Measurements from ENCODE around the gene PDE10A. TPM values are rescaled to one million over a fixed set of nuclear protein-coding genes. Genes with fewer than 3 reads are reported as not detected.
A peak's percentile ranks its signal among the peaks of the same experiment; 100 is the strongest.

Gene PDE10A
- total and polyA plus RNA-seq, 2 of the 13 experiments (the other 11 are each of a cell fraction or from before 2014, with no cell fraction given) = not detected

GRCh38 chr6:165447141-165447540 is 215.9 kb downstream of the PDE10A start:
- 0 out of 3 replicates have a peak, but pooled peaks have one; percentile 26 for ATAC-seq
- ChIA-PET CTCF (ENCODE audit: low intra/inter-chr PET ratio, low total read pairs) (no interaction called here), POLR2A (no interaction called here)
- no peak overlapping the region for H3K4me2 ChIP-seq (ENCODE audit: low read depth, low read length)
- DNase-seq (ENCODE audit: low spot score) = no peak
- BruUV-seq (replicated peaks) = no TSS peak
- no peak overlapping the region for H3K4me3 ChIP-seq (replicated peaks in 1 of 3; ENCODE audit: insufficient read depth in 1 of 3, low read depth in 2 of 3, low read length in 3 of 3)
- H3K4me1 ChIP-seq (ENCODE audit: insufficient read depth, low read length) = no peaks in the 10 kb centered on the region
- in situ Hi-C loops (cut with HindIII; ENCODE audit: extremely low pct_ligation_motif_present, low pct_unique_long_range_greater_than_20kb) (no loop called here), intact Hi-C loops (cut with micrococcal nuclease; ENCODE audit: unreplicated experiment) (no loop called here)
- H3K9me3 ChIP-seq (ENCODE audit: low read length) = peaks cover 12% of the 10 kb centered on the region
- no peak for FAIRE-seq
- peaks cover 0 to 2% of the 10 kb centered on the region in 2 experiments; a peak in 1 of 5 replicates for H3K27me3 ChIP-seq (ENCODE audit: control insufficient read depth in 1 of 2, insufficient read depth in 2 of 2, low read length in 2 of 2)
- no peaks in the 10 kb centered on the region for H4K20me1 ChIP-seq (ENCODE audit: insufficient read depth, low read length)
- H3K36me3 ChIP-seq (replicated peaks in 1 of 2; ENCODE audit: control insufficient read depth in 1 of 2, insufficient read depth in 2 of 2, low read length in 2 of 2) = no peaks in the 10 kb centered on the region
- H3K9ac ChIP-seq (ENCODE audit: insufficient read depth, low read depth, low read length) = no peak overlapping the region
- TF ChIP-seq ZNF7 (CRISPR knock-in tag; IDR thresholded peaks at IDR 0.05) (no peak), FOXA3 (CRISPR knock-in tag; IDR thresholded peaks at IDR 0.05) (no peak), STAT5B (CRISPR knock-in tag; IDR thresholded peaks at IDR 0.05) (no peak), MZF1 (CRISPR knock-in tag; IDR thresholded peaks at IDR 0.05; ENCODE audit: borderline replicate concordance) (no peak), MYPOP (CRISPR knock-in tag; IDR thresholded peaks at IDR 0.05) (no peak), HBP1 (CRISPR knock-in tag; IDR thresholded peaks at IDR 0.05; ENCODE audit: low read depth) (no peak), MTA3 (CRISPR knock-in tag; IDR thresholded peaks at IDR 0.05) (no peak), CBFB (CRISPR knock-in tag; IDR thresholded peaks at IDR 0.05) (no peak), KLF9 (CRISPR knock-in tag; IDR thresholded peaks at IDR 0.05; ENCODE audit: low read depth) (no peak), SOX6 (IDR thresholded peaks at IDR 0.05) (no peak), SOX6 (CRISPR knock-in tag; IDR thresholded peaks at IDR 0.05) (no peak), ZFP36L1 (CRISPR knock-in tag; IDR thresholded peaks at IDR 0.05) (no peak), DNMT3B (CRISPR knock-in tag; conservative IDR thresholded peaks at IDR 0.05) (no peak), ZMAT3 (CRISPR knock-in tag; conservative IDR thresholded peaks at IDR 0.05) (no peak), SNAI1 (CRISPR knock-in tag; IDR thresholded peaks at IDR 0.05; ENCODE audit: borderline replicate concordance) (no peak), NFE2L1 (CRISPR knock-in tag; IDR thresholded peaks at IDR 0.05; ENCODE audit: borderline replicate concordance) (no peak), ZNF296 (CRISPR knock-in tag; conservative IDR thresholded peaks at IDR 0.05) (no peak)
- no peak overlapping the region for H3K27ac ChIP-seq (ENCODE audit: extremely low read length, insufficient read depth, low read length)
- H3K79me2 ChIP-seq (ENCODE audit: insufficient read depth, low read length) = no peaks in the 10 kb centered on the region
- H2AFZ ChIP-seq (ENCODE audit: low read length) = no peak overlapping the region
- 16% methylated on average over 10 of the region's 10 CpGs for WGBS (ENCODE audit: low lambda C conversion rate)

All from HepG2 (cell line).